GM12801 (cell line): ENCODE measurements around the gene ALX3.

ENCODE experiments used
- CTCF ChIP-seq: IDR thresholded peaks from one replicate; pipeline ENCODE4 v1.5.1; 2011; ENCODE audit warnings: control low read depth; ENCODE audit not compliant: insufficient read length; ENCODE audit errors: extremely low read depth

The ALX3 gene

GRCh38 chr1:110018396-110018795 lies 52.1 kb downstream of the ALX3 start:
- TF ChIP-seq CTCF: no peak

- TF ChIP-seq CTCF: no peak
These were observed 52.7 kb downstream of the ALX3 start for GRCh38 chr1:110017792-110018191.

- TF ChIP-seq CTCF: no peak
These were observed 58.2 kb downstream of the ALX3 start for GRCh38 chr1:110012100-110012780.

- TF ChIP-seq CTCF: no peak
These were observed 58.9 kb downstream of the ALX3 start for GRCh38 chr1:110011527-110012041.
